T-helper 22 cell (primary cell): ENCODE results near the gene GRIN3B.
"Not testable (repeated sequence)": the region's sequence is repeated elsewhere in the genome, so short reads cannot be mapped to it uniquely, and the experiment has no call there.

Experiments used
- DNase-seq: peaks from one replicate; pipeline ENCODE4 v3.0.0-alpha.2; 2020; ENCODE audit warnings: low read depth

GRIN3B gene

DNA sequence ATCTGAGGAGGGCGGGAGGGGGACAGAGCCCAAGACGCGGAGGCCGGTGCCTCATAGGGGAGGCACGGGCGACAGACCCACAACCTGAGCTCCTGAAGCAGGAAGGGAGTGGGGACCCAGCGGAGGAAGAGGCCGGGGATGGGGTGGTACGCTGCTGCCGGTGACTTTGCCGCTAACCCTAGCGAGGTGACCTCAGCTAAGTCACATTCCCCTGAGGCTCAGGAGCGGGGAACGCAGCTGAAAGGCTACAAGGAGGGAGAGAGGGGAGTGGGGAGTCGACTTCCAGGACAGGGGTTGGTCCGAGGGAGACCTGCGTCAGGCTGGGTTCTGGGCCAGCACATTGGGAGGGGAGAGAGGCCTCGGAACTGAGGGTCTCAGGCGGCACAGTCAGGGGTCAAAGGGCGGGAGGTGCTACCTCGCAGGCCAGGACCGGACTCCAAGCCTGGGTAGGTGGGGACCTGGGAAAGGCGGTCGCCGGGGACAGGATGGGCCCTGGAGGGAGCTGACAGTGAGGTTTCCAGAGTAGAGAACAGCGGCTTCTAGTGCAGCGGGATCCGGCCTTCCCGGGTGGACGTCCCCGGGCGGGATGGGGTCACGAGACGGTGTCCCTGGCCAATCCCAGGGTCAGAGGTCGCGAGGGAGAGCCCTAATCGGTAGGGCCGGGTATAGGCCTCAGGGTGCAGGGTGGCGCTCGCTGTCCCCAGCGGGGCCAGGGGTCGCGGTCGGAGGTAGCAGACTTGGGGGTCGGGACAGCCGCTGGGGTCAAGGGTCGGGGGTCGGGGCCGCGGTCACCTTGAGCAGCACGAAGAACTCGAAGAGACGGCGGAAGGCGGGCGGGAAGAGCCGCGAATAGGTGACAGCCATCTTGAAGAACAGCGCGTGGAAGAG, 20.0 kb downstream of the GRIN3B start:
- no peak for DNase-seq

DNA sequence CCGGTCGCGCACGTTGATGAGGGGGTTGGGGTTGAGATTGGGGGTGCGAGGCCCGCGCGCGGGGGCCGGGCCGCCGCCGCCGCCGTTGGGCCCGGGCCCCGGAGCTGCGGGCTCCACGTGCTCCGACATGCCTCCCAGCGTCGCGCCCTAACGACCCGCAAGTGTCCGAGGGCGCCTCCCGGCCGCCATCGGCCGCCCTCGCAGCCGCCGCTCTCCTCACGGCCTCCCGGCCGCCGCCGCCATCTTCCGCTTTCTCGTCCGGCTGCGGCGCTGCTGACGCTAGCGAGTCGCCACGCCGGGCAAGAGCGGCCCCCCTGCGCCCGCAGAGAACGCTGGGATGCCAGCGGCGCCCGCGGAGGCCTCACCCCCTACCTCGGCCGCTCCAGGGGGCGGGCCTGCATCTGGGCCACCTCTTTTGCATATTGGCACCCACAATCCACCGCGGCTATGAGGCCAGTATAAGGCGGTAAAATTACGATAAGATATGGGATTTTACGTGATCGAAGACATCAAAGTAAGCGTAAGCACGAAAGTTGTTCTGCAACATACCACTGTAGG, 20.7 kb downstream of the GRIN3B start, which contains the start of gene TMEM259:
Gene TMEM259, minus strand, starts transcription at position 256 of the 558 bp plus-strand sequence. Its CDS starts 127 bp downstream, at position 129.
- peak; percentile 97 for DNase-seq

DNA sequence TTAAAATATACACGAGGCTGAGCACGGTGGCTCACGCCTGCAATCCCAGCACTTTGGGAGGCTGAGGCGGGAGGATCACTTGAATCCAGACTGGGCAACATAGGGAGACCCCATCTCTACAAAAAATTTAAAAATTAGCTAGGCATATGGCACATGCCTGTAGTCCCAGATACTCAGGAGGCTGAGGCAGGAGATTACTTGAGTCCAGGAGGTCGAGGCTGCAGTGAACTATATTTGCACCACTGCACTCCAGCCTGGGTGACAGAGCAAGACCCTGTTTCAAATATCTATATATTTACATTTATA, 23.6 kb downstream of the GRIN3B start:
- not testable (repeated sequence) for DNase-seq

DNA sequence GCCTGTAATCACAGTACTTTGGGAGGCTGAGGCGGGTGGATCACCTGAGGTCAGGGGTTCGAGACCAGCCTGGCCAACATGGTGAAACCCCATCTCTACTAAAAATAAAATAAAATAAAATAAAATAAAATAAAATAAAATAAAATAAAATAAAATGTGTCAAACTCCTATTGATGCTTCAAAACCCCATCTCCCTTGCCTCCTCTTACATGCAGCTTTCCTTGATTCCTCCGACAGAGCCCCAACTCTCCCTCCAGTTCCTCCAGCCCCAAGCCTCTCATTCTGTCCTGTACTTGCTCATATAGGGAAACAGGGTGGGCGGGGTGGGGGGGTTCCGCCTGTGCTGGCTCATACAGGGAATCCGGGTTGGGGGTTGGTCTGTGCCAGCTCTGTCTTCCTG, 24.9 kb downstream of the GRIN3B start:
- DNase-seq: not testable (repeated sequence)

DNA sequence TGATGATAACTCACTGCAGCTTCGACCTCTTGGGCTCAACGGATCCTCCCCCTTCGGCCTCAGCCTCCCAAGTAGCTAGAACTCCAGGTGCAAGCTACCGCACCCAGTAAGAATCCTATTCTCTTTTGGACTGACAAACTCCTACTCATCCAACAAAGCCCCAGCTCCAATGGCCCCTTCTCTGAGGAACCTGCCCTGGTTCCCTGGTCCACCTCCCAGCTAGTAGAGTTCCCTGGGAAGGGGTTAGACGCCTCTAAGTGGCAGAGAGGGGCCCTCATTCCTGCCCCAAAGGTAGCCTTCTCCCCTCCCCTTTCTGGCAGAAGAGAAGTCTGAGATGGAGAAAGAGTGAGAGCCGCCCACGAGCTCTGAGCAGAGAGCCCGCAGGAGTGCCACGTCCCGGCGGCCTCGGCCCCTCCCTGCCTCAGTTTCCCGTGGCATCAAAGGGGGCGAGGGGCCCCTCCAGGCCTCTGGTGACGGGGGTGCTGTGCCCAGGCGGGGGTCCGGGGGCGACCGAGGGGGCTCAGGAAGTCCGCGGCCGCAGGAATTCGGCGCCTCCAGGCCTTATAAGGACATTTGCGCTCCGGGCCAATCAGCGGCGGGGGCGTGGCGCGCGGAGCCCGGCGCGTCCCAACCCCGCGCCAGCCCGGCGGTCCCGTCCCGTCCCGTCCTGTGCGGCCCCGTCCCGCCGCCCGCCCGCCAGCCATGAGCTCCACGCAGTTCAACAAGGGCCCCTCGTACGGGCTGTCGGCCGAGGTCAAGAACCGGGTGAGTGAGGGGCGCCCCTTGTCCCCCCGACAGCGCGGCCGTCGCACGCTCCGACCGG, 26.0 kb downstream of the GRIN3B start, which contains the start of gene CNN2:
Gene CNN2, plus strand, starts transcription at position 649 of the 823 bp plus-strand sequence. Its CDS starts 54 bp downstream, at position 703.
- peak; percentile 56 for DNase-seq

DNA sequence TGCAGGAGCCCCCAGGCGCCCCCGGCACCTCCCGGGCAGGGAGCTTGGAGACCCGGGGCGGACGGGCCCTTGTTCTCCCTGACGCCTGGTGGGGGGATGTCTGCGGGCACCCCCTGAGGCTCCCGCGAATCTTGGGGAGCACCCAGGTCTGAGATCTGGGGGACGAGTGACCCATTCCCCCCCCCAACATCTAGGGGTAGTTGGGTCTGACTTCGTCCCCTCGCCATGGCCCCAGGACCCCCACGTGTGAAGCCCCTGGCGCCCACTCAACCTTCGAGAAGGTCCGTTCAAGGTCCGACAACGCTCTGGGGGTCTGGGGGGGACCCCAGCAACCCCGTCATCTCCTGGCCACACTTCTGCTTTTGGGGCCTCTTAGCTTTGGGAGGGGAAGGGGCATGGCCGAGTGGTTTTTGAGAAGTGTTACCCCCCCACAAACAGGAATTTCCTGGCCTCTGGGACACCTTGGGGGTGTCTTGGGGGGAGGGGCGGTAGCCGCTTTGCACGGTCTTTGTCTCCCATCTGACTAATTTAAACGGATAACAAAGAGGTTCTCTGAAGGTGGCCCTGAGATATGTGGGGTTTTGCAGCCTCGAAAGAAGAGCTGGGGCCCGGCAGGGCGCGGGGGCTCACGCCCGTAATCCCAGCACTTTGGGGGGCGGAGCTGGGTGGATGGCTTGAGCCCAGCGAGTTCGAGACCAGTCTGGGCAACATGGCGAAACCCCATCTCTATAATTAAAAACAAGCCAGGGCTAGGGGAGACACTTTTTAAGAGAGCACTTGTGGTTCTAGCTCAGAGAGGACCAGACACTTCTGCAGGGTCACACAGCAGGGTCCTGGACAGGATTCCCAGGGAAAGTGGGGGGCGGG, 26.8 kb downstream of the GRIN3B start:
- DNase-seq: no peak

DNA sequence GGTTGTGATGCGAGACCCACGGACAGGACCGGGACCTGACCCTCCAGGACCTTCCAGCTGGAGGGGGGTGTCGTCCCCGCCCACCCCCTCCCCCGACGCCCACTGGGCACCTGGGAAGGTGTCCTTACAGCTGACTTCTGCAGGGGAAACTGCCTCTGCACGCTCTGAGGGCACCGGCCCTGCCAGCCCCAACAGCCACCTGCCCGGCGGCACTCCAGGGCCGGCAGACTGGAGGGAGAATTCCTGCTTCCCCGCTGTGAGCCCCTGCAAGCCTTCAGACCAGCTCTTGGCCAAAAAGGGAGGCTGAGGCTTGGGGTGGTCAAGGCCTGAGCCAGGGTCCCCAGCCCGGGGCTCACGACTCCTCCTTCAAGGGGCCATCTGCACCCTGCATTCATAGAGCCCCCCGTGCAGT, 27.4 kb downstream of the GRIN3B start:
- no peak for DNase-seq

DNA sequence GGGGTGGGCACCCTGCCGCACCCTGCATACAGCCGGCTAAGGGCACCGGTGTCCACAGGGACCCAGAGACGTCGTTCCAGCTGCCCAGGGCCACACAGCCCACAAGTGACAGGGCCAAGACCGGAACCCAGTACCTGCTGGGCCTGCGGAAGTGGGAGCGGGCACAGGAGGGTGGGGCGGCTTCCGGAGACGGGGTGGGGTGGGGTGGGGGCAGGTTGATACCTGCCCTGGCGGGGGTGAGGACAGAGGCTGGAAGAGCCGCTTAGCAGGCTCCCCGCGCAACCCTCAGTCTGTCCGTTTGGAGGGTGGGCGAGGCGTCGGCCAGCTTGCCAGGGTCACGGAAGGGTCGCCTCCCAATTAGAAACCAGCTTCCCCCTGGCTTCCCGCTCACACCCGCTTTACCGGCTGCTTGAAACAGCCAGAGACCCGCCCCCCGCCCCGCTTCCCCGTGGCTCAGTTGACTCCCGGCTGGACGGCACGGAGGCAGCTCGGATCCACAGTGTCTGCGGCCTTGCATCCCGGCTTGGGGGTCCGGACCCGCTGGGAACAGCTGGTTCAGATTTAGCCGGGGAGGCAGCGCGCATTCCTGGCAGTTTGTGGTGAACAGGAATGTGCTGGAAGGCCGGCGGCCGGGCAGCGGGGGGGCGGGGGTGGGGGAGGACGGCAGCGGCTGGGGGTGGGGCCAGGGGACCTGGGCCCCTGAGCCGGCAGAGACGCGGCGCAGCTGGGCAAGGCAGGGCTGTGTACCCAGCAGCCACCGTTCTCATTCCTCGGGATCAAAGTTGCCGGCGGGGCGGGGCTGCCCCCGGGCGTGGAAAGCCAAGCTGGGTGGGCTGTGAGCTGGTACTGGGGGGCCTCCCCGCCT, 28.1 kb downstream of the GRIN3B start:
- DNase-seq: peak; percentile 51

DNA sequence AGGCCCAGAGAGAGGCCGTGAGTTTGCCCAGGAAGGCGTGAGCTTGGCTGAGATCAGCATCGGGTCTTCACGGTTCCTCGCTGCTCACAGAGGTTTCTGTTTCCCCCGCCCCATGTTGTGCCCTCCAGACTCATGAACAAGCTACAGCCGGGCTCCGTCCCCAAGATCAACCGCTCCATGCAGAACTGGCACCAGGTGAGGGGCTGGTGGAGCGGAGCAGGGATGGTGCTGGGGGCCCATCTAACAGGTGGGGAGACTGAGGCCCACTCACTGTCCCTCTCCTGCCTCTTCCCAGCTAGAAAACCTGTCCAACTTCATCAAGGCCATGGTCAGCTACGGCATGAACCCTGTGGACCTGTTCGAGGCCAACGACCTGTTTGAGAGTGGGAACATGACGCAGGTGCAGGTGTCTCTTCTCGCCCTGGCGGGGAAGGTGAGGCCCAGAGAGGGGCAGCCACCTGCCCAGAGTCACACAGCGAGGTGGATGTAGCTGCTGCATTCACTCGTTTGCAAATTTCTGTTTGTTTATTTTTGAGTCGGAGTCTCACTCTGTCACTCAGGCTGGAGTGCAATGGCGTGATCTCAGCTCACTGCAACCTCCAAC, 32.1 kb downstream of the GRIN3B start:
- DNase-seq: no peak

DNA sequence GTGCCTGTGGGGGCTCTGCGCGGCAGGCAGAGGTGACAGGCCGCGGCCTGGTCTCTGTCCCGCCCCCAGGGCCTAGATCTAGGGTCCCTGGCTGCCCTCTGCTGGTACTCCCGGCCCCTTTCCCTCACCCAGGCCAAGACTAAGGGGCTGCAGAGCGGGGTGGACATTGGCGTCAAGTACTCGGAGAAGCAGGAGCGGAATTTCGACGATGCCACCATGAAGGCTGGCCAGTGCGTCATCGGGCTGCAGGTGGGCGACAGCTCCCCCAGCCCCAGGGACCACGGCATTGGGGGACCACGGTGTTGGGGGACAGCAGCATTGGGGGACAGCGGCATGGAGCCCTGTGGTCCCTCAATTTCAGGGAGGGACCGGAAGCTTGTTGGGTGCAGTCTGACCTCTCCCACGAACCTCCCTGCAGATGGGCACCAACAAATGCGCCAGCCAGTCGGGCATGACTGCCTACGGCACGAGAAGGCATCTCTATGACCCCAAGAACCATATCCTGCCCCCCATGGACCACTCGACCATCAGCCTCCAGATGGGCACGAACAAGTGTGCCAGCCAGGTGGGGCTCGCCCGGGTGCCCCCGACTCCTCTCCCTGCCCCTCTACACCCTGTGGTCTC, 35.9 kb downstream of the GRIN3B start:
- DNase-seq: no peak

DNA sequence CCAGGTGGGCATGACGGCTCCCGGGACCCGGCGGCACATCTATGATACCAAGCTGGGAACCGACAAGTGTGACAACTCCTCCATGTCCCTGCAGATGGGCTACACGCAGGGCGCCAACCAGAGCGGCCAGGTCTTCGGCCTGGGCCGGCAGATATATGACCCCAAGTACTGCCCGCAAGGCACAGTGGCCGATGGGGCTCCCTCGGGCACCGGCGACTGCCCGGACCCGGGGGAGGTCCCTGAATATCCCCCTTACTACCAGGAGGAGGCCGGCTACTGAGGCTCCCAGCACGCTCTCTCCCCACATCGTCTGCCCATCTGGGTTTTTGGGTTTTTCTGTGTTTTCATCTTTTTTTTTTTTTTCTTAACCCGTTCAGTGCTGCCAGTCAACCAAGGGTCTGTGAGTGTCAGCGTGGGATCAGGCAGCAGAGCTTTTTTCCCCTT, 37.4 kb downstream of the GRIN3B start:
- DNase-seq: no peak

DNA sequence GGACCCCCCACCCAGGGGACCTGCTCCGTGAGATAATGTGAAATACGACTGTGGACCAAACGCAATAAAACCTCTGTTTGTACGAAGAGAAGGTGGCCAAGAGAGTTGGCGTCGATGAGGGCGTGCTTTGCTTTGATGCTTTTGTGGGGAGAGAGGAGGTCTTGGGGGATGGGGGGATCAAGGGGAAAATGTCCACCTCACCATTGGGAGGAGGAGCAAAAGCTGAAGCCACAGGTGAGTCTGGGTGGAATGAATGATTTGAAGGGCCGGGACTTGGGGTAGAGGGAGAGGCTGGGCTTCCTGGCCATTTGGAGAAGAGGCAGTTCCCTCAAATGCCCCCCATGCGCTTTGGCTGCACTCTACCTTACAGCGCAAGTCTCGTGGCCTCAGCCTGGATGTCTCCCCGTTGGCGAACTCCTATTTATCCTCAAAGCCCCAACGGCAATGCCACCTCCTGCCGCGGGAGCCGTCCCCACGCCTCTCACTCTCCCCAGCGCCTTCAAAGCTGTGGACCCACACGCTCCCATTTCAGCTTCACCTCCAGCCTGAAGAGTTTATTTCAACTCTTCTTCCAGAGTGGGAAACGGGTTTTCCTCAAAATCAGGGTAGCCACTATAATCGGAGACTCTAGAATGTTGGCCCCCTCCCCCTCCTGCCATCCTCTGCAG, 38.9 kb downstream of the GRIN3B start:
- DNase-seq: no peak

DNA sequence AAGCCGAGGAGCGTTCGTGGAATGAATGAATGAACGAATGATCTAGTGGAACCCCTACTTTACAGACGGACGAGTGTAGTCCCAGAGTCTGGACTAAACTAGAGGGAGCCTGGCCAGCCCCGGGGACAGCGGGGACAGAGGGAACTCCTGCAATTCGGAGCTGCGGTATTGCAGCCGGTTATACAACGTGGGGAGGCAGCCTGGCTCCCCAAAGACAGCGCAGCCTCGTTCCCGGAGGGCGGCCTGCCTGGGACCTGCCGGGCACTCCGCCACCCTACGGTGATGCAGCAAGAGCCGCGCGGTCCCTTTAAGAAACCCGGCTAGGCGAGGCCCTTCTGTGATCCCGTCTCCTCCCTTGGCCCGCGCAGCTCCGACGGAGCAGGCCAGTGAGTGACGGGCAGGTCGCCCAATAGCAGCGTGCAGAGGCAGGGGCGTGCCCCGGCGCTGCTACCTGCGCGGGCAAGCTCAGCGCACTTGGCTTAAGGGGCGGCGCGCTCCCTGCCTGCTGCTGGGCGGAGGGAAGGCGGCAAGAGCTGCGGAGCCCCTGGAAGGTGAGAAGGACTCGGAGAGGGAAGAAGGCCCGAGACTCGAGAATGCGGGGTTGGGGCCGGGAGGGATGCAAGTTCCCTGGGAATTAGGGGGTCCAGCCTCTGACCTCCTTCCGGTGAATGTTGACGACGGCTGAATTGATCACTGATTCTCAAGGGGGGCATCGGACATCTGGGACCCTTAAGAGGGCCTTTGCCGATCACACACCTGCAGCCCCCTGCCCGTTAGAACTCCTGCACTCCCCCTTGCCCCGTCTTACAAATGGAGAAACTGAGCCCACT, 39.6 kb downstream of the GRIN3B start, which contains the start of gene ABCA7:
Gene ABCA7, plus strand, starts transcription at position 462 of the 830 bp plus-strand sequence. CDS start 1,255 bp downstream, outside the sequence.
- peak; percentile 99 for DNase-seq

DNA sequence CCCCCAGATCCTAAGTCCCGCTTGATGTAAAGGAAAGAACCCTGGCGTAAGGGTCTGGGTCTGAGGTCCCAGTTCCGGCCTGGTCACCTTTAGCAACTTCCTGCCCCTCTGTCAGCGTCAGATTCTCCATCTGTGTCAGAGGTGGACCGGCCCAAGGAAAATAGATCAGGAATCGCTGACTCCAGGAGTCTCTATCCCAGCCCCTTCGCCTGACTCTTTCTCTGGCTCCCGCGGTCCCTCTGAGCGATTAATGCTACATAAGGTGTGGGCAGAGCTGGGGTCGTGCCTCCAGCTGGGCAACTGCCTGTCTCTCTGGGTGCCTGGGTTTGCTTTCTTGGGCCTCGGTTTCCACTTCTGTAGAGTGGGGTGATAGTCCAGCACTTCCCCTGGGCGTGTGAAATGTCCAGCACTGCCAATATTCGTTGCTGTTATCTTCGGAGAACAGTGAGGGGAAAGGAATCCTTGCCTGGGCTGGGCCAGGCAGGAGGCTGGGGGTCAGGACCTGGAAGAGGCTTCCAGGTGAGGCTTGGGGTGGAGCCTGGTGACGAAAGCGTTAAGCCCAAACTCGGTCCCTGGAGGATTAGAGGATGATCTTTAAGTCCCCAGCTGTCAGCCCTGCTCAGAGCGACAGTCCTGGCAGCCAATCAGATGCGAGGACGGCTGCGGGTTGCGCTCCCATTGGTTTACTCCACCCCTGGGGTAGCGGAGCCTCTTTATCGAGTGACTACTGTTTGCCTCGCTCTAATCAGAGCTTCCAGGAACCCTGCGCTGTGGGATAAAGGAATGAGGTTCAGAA, 40.5 kb downstream of the GRIN3B start:
- DNase-seq: peak; percentile 88

DNA sequence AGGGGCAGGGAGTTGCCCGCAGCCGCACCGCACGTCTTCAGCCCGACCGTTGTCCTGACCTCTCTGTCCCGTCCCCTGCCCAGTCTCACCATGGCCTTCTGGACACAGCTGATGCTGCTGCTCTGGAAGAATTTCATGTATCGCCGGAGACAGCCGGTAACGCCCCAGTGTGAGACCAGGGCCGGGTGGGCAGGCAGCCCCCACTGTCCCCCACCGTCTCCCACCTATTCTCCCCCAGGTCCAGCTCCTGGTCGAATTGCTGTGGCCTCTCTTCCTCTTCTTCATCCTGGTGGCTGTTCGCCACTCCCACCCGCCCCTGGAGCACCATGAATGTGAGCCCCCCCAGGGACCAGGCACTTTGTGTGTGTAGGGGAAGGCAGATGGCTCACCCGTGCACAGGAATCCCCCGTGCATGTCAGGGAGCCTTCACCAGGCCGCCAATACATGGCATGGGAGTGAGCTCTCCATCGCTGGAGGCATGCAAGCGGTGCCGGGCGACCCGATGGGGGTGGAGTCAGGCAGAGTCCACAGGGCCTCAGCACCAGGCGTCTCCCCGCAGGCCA, 41.1 kb downstream of the GRIN3B start:
- DNase-seq: no peak

DNA sequence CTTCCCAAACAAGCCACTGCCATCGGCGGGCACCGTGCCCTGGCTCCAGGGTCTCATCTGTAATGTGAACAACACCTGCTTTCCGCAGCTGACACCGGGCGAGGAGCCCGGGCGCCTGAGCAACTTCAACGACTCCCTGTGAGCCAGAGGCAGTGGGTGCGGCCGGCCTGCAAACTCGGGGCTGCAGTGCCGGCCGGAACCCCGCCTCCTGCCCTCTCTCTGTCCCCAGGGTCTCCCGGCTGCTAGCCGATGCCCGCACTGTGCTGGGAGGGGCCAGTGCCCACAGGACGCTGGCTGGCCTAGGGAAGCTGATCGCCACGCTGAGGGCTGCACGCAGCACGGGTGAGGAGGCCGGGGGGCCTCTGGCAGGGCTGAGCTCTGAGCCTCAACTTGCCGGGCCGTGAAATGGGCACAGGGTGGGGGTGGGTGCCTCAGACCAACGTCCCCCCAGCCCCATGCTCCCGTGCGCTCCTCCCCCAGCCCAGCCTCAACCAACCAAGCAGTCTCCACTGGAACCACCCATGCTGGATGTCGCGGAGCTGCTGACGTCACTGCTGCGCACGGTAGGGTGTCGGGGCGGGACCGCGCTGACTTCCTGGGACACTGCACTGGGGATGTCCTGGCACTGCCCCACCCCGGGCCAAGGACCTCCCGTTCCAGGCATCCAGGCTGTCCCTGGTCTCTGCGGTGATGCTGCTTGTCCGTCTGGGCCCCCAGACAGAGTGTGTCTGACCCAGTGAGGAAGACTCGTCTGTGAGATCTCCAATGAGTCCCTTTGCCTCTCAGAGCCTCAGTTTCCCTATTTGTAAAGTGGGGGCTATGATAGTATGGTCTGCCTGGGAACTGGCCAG, 41.8 kb downstream of the GRIN3B start:
- no peak for DNase-seq
